Liver (tissue), 9 donors: Measurements from ENCODE around the gene CBX5. TPM values are rescaled to one million over a fixed set of nuclear protein-coding genes. Genes with fewer than 3 reads are reported as not detected.

Source experiments
- DNase-seq: peaks from one replicate; pipeline ENCODE4 v3.0.0-alpha.2; 2017; ENCODE audit warnings: low spot score
- H3K27ac ChIP-seq, 2 donors: one replicate each; pipeline ENCODE4 v1.7.0; 2013; ENCODE audit warnings: inconsistent platforms in 2 of 2, low read length in 2 of 2, control low read depth in 1 of 2, low read depth in 1 of 2, mild to moderate bottlenecking in 1 of 2
- H3K27me3 ChIP-seq, 4 donors: one replicate each; pipeline versions ENCODE4 v1.6.1 to v1.7.0; 2013; ENCODE audit warnings: low read length in 3 of 4, inconsistent platforms in 1 of 4, mild to moderate bottlenecking in 1 of 4, moderate library complexity in 1 of 4; ENCODE audit not compliant: control insufficient read depth in 4 of 4, insufficient read depth in 4 of 4
- H3K36me3 ChIP-seq, 4 donors: one replicate each; pipeline versions ENCODE4 v1.6.1 to v1.7.0; 2013; ENCODE audit warnings: low read length in 3 of 4, mild to moderate bottlenecking in 3 of 4, low read depth in 1 of 4, moderate library complexity in 1 of 4; ENCODE audit not compliant: control insufficient read depth in 4 of 4, insufficient read depth in 3 of 4
- H3K4me1 ChIP-seq, 4 donors: one replicate each; pipeline versions ENCODE4 v1.6.1 to v1.7.0; 2013; ENCODE audit warnings: low read length in 3 of 4, mild to moderate bottlenecking in 3 of 4, moderate library complexity in 1 of 4; ENCODE audit not compliant: control insufficient read depth in 4 of 4, insufficient read depth in 4 of 4
- H3K4me3 ChIP-seq, 3 donors: one replicate each; pipeline versions ENCODE4 v1.6.1 to v1.7.0; 2013; ENCODE audit warnings: low read length in 3 of 3, control low read depth in 1 of 3, low read depth in 1 of 3, mild to moderate bottlenecking in 1 of 3
- H3K9ac ChIP-seq, 2 donors: one replicate each; pipeline ENCODE4 v1.7.0; 2013; ENCODE audit warnings: low read length in 2 of 2, mild to moderate bottlenecking in 2 of 2, moderate library complexity in 2 of 2, control low read depth in 1 of 2, low read depth in 1 of 2
- H3K9me3 ChIP-seq, 4 donors: one replicate each; pipeline versions ENCODE4 v1.6.1 to v1.7.0; 2013; ENCODE audit warnings: low read length in 3 of 4; ENCODE audit not compliant: control insufficient read depth in 4 of 4
- EGR1 ChIP-seq, 2 donors: IDR thresholded peaks; 2 replicates each; pipeline ENCODE4 v1.6.1; 2016 to 2018; ENCODE audit warnings: antibody characterized with exemption in 2 of 2, low read depth in 2 of 2
- FOXA1 ChIP-seq: IDR thresholded peaks from 2 replicates; pipeline ENCODE4 v1.6.1; 2016; ENCODE audit warnings: antibody characterized with exemption
- FOXA2 ChIP-seq: IDR thresholded peaks from 2 replicates; pipeline ENCODE4 v1.6.1; 2016; ENCODE audit warnings: antibody characterized with exemption
- GABPA ChIP-seq, 2 donors: IDR thresholded peaks in 1 of 2; conservative IDR thresholded peaks in 1 of 2; 2 replicates each; pipeline ENCODE4 v1.6.1; 2016; ENCODE audit warnings: antibody characterized with exemption in 2 of 2, mild to moderate bottlenecking in 1 of 2, moderate library complexity in 1 of 2
- HNF4A ChIP-seq, 2 donors: conservative IDR thresholded peaks; 2 replicates each; pipeline ENCODE4 v1.6.1; 2016; ENCODE audit warnings: antibody characterized with exemption in 2 of 2, mild to moderate bottlenecking in 2 of 2
- HNF4G ChIP-seq: IDR thresholded peaks from 2 replicates; pipeline ENCODE4 v1.6.1; 2016; ENCODE audit warnings: antibody characterized with exemption
- JUND ChIP-seq, 2 donors: IDR thresholded peaks; 2 replicates each; pipeline ENCODE4 v1.6.1; 2016; ENCODE audit warnings: antibody characterized with exemption in 2 of 2
- NR2F2 ChIP-seq: IDR thresholded peaks from 2 replicates; pipeline ENCODE4 v1.6.1; 2016; ENCODE audit warnings: antibody characterized with exemption
- RAD21 ChIP-seq, 2 donors: IDR thresholded peaks; 2 replicates each; pipeline ENCODE4 v1.6.1; 2016; ENCODE audit warnings: antibody characterized with exemption in 2 of 2, mild to moderate bottlenecking in 2 of 2
- RXRA ChIP-seq, 2 donors: IDR thresholded peaks; 2 replicates each; pipeline ENCODE4 v1.6.1; 2017 to 2018; ENCODE audit warnings: antibody characterized with exemption in 2 of 2, mild to moderate bottlenecking in 1 of 2
- SP1 ChIP-seq: IDR thresholded peaks from 2 replicates; pipeline ENCODE4 v1.6.1; 2018; ENCODE audit warnings: antibody characterized with exemption, mild to moderate bottlenecking
- TAF1 ChIP-seq: conservative IDR thresholded peaks from 2 replicates; pipeline ENCODE4 v1.6.1; 2016; ENCODE audit warnings: antibody characterized with exemption, mild to moderate bottlenecking
- YY1 ChIP-seq: IDR thresholded peaks from 2 replicates; pipeline ENCODE4 v1.6.1; 2016; ENCODE audit warnings: antibody characterized with exemption, mild to moderate bottlenecking
- WGBS: extraction: QIAGEN DNeasy Blood & Tissue Kit; methylation state at CpG from one replicate; pipeline ENCODE4 v1.1.7; 2013; 5-methylcytosine and 5-hydroxymethylcytosine counted together
- polyA plus RNA-seq, 2 donors: library from polyadenylated mRNA; stranded (reverse) in 1 of 2; unstranded in 1 of 2; fragments of 200-250 nt in 1 of 2; fragments of >200 nt in 1 of 2; fragmentation: Nextera tagmentation in 1 of 2; extraction: Ambion mirVana in 1 of 2; gene quantifications; one replicate each; pipeline versions ENCODE4 v1.2.1 to v1.2.3, GENCODE V29; 2013 to 2015
- total RNA-seq, 2 donors: library from RNA; depleted of rRNA; stranded (reverse); fragments of >200 nt; gene quantifications; one replicate each; pipeline ENCODE4 v1.2.3, GENCODE V29; 2014
- TF ChIP-seq, protein P1 (sequence below): IDR thresholded peaks from 2 replicates; pipeline ENCODE4 v1.6.1; 2016; ENCODE audit warnings: antibody characterized with exemption
- TF ChIP-seq, protein P2 (sequence below): IDR thresholded peaks from 2 replicates; pipeline ENCODE4 v1.6.1; 2016; ENCODE audit warnings: antibody characterized with exemption
- TF ChIP-seq, protein P3 (sequence below): IDR thresholded peaks from 2 replicates; pipeline ENCODE4 v1.6.1; 2016; ENCODE audit warnings: antibody characterized with exemption
- TF ChIP-seq, protein P4 (sequence below): IDR thresholded peaks from 2 replicates; pipeline ENCODE4 v1.6.1; 2016; ENCODE audit warnings: antibody characterized with exemption, mild to moderate bottlenecking
- TF ChIP-seq, protein P5 (sequence below): fragments of 150-350 bp; IDR thresholded peaks from 2 replicates; pipeline ENCODE4 v1.5.1; 2017; ENCODE audit warnings: improper control_type of control experiment, low read depth, low read length; ENCODE audit not compliant: missing input control
- donor health status: healthy.
- donor health status: healthy.
- donor health status: healthy.
- donor health status: healthy.
- donor health status: healthy.

Gene CBX5
- total and polyA plus RNA-seq, 4 donors, result 4.4 to 62.3 (median 12.6) TPM

DNA sequence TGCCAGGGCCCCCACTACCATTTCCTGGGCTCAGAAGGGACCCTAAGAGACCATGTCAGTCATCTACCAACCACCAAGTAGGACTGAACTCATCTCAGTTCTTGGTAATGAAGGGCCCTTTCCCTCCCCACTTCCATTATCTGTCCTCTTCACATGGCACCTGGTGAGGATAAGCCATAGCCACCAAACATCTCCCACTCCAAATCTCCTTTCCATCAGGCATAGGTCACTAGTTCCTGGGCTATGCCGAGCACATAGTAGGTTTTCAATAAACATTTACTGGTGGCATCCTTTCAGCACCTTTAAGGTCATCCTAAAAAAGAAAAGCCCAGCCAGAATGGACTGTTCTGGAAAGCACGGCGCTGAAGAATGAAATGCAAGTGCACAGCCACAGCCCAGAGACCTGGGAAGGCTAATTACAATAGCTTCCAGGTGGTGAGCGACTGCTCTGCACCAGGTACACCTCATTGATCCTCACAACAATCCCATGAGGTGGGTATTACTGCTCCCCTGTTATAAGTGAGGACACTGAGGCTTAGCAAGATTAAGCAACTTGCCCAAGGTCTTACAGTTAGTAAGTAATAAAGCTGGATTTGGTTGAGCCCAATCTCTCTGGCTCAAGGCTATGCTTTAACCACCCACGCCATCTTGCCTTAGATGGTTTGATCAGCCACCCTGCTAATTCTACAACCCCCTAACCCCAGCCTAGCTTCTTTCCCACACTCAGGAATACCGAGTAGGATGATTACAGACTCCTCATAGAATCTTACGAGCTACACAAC lies 95.7 kb downstream of the CBX5 start:
- Histone ChIP-seq H3K9ac (no peak overlapping the region), H3K4me3 (no peak overlapping the region), H3K27me3 (no peaks in the 10 kb centered on the region), H3K9me3 (no peaks in the 10 kb centered on the region), H3K27ac (no peak overlapping the region), H3K4me1 (peaks cover 0 to 6% (median 2%) of the 10 kb centered on the region in 4 donors), H3K36me3 (peaks cover 0 to 14% (median 3%) of the 10 kb centered on the region in 4 donors)
- TF ChIP-seq, protein P1, sequence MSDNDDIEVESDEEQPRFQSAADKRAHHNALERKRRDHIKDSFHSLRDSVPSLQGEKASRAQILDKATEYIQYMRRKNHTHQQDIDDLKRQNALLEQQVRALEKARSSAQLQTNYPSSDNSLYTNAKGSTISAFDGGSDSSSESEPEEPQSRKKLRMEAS, result no peak
- TF ChIP-seq RAD21 (IDR thresholded peaks at IDR 0.05) (no peak), YY1 (no peak), NR2F2 (no peak), FOXA1 (no peak), TAF1 (no peak), EGR1 (IDR thresholded peaks at IDR 0.05; ENCODE audit: low read depth in 2 of 2) (no peak), FOXA2 (no peak), HNF4G (no peak), RXRA (IDR thresholded peaks at IDR 0.05) (no peak), HNF4A (conservative IDR thresholded peaks at IDR 0.05) (no peak), GABPA (IDR thresholded peaks at IDR 0.05 in 1 of 2, conservative IDR thresholded peaks at IDR 0.05 in 1 of 2) (no peak), SP1 (no peak), JUND (IDR thresholded peaks at IDR 0.05) (no peak)
- TF ChIP-seq, protein P2, sequence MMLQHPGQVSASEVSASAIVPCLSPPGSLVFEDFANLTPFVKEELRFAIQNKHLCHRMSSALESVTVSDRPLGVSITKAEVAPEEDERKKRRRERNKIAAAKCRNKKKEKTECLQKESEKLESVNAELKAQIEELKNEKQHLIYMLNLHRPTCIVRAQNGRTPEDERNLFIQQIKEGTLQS, result no peak
- TF ChIP-seq, protein P3, sequence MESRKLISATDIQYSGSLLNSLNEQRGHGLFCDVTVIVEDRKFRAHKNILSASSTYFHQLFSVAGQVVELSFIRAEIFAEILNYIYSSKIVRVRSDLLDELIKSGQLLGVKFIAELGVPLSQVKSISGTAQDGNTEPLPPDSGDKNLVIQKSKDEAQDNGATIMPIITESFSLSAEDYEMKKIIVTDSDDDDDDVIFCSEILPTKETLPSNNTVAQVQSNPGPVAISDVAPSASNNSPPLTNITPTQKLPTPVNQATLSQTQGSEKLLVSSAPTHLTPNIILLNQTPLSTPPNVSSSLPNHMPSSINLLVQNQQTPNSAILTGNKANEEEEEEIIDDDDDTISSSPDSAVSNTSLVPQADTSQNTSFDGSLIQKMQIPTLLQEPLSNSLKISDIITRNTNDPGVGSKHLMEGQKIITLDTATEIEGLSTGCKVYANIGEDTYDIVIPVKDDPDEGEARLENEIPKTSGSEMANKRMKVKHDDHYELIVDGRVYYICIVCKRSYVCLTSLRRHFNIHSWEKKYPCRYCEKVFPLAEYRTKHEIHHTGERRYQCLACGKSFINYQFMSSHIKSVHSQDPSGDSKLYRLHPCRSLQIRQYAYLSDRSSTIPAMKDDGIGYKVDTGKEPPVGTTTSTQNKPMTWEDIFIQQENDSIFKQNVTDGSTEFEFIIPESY, result no peak
- TF ChIP-seq, protein P4, sequence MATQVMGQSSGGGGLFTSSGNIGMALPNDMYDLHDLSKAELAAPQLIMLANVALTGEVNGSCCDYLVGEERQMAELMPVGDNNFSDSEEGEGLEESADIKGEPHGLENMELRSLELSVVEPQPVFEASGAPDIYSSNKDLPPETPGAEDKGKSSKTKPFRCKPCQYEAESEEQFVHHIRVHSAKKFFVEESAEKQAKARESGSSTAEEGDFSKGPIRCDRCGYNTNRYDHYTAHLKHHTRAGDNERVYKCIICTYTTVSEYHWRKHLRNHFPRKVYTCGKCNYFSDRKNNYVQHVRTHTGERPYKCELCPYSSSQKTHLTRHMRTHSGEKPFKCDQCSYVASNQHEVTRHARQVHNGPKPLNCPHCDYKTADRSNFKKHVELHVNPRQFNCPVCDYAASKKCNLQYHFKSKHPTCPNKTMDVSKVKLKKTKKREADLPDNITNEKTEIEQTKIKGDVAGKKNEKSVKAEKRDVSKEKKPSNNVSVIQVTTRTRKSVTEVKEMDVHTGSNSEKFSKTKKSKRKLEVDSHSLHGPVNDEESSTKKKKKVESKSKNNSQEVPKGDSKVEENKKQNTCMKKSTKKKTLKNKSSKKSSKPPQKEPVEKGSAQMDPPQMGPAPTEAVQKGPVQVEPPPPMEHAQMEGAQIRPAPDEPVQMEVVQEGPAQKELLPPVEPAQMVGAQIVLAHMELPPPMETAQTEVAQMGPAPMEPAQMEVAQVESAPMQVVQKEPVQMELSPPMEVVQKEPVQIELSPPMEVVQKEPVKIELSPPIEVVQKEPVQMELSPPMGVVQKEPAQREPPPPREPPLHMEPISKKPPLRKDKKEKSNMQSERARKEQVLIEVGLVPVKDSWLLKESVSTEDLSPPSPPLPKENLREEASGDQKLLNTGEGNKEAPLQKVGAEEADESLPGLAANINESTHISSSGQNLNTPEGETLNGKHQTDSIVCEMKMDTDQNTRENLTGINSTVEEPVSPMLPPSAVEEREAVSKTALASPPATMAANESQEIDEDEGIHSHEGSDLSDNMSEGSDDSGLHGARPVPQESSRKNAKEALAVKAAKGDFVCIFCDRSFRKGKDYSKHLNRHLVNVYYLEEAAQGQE, result no peak
- TF ChIP-seq, protein P5, sequence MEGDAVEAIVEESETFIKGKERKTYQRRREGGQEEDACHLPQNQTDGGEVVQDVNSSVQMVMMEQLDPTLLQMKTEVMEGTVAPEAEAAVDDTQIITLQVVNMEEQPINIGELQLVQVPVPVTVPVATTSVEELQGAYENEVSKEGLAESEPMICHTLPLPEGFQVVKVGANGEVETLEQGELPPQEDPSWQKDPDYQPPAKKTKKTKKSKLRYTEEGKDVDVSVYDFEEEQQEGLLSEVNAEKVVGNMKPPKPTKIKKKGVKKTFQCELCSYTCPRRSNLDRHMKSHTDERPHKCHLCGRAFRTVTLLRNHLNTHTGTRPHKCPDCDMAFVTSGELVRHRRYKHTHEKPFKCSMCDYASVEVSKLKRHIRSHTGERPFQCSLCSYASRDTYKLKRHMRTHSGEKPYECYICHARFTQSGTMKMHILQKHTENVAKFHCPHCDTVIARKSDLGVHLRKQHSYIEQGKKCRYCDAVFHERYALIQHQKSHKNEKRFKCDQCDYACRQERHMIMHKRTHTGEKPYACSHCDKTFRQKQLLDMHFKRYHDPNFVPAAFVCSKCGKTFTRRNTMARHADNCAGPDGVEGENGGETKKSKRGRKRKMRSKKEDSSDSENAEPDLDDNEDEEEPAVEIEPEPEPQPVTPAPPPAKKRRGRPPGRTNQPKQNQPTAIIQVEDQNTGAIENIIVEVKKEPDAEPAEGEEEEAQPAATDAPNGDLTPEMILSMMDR, result no peak
- DNase-seq, result no peak
- WGBS, result 95% methylated on average over 7 of the region's 7 CpGs
